Aorta (tissue), 5 donors: Measurements from ENCODE around the gene HJURP. TPM values are rescaled to one million over a fixed set of nuclear protein-coding genes. Genes with fewer than 3 reads are reported as not detected.

Source experiments
- ATAC-seq: fragments of 200-7000 bp; cut with Tn5 transposase; one replicate; pipeline ENCODE4 v1.9.1; 2022; ENCODE audit warnings: moderate library complexity; ENCODE audit not compliant: low FRiP score
- DNase-seq, 2 donors: peaks; one replicate each; pipeline ENCODE4 v3.0.0-alpha.2; 2020
- H3K27ac ChIP-seq, 2 donors: one replicate each; pipeline ENCODE4 v1.5.1; 2013; ENCODE audit warnings: low read length in 2 of 2, mild to moderate bottlenecking in 2 of 2, moderate library complexity in 2 of 2, control low read depth in 1 of 2, inconsistent platforms in 1 of 2, low read depth in 1 of 2
- H3K27me3 ChIP-seq, 2 donors: one replicate each; pipeline ENCODE4 v1.6.1; 2013; ENCODE audit warnings: control low read depth in 1 of 2, low read length in 1 of 2, mild to moderate bottlenecking in 1 of 2, moderate library complexity in 1 of 2; ENCODE audit not compliant: insufficient read depth in 2 of 2, control insufficient read depth in 1 of 2
- H3K36me3 ChIP-seq, 2 donors: one replicate each; pipeline ENCODE4 v1.6.1; 2013; ENCODE audit warnings: control low read depth in 1 of 2, low read length in 1 of 2, mild to moderate bottlenecking in 1 of 2; ENCODE audit not compliant: insufficient read depth in 2 of 2, control insufficient read depth in 1 of 2
- H3K4me1 ChIP-seq, 2 donors: one replicate each; pipeline ENCODE4 v1.6.1; 2013; ENCODE audit warnings: low read length in 2 of 2, control low read depth in 1 of 2, mild to moderate bottlenecking in 1 of 2, moderate library complexity in 1 of 2; ENCODE audit not compliant: insufficient read depth in 2 of 2, control insufficient read depth in 1 of 2
- H3K4me3 ChIP-seq, 2 donors: one replicate each; pipeline ENCODE4 v1.5.1; 2013; ENCODE audit warnings: low read length in 2 of 2, control low read depth in 1 of 2, mild to moderate bottlenecking in 1 of 2
- H3K9me3 ChIP-seq: one replicate; pipeline ENCODE4 v1.6.1; 2013; ENCODE audit warnings: mild to moderate bottlenecking, low read length; ENCODE audit not compliant: control insufficient read depth
- WGBS, 2 donors: extraction: QIAGEN DNeasy Blood & Tissue Kit; methylation state at CpG; one replicate each; pipeline ENCODE4 v1.1.7; 2013; 5-methylcytosine and 5-hydroxymethylcytosine counted together
- intact Hi-C, 2 donors: fragments of 100-400 bp; cut with DNase I; formaldehyde crosslinking; loops; one replicate each; pipeline versions ENCODE4 v1.14.2 to v1.15.0; 2022
- polyA plus RNA-seq, 2 donors: library from polyadenylated mRNA; stranded (reverse); fragments of 200-250 nt; gene quantifications; one replicate each; pipeline ENCODE4 v1.2.3, GENCODE V29; 2013
- total RNA-seq, 2 donors: library from RNA; stranded (reverse); fragmentation: NEBNext Ultra II Directional; extraction: Animal tissue kit (Norgen Biotek cat#: 25700); gene quantifications; one replicate each; pipeline ENCODE4 v1.2.1, GENCODE V29; 2021
- donor health status: healthy with polysubstance abuse.
- donor health status: Bipolar disorder and iron deficiency.
- donor health status: DM: no; HTN: no; CAD: no.
- donor health status: DM: no; HTN: no; CAD: no.
- donor health status: DM: yes; HTN: yes; CAD: no.

The HJURP gene
- total and polyA plus RNA-seq, 4 donors = 1.1 TPM; not detected in 2

DNA sequence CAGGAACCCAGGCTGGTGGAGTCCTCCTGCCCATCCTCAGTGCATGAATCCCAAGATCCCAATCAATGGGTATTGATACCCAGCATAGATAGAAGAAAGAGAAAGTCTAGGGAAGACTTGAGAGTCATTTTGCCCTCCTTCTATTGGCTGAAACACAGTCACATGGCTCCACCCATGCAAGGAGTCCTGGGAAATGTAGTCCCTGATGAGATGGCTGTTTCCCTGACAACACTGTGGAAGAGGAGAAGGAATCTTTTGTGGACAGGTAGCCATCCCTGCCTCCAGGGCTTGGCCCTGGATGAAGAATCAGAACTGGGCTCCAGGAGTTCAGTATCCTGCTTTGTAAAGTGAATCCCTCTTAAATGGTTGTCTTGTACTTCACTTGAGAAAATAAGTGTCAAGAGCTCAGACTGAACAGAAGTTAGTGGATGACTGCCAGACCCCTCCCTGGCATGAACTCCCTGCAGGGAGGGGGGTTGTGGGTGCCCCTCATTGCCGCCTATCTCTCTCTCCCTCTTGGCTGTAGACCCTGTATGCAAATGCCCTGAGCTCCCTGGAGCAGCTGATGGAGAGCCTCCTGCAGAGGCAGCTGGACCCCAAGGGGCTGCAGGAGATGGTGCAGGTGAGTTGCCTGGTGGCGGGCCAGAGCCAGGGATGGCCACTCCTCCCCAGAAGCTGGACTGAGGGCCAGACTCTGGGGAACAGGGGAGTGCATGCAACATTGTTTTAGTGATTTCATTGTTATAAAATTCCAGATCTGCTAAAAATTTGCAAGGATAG lies 40.1 kb downstream of the HJURP start:
- Histone ChIP-seq H3K27me3 (no peaks in the 10 kb centered on the region), H3K9me3 (no peaks in the 10 kb centered on the region), H3K4me3 (no peak overlapping the region), H3K27ac (no peak overlapping the region), H3K36me3 (no peaks in the 10 kb centered on the region), H3K4me1 (no peaks in the 10 kb centered on the region)
- peak in 1 of 2 donors; percentile 15 for DNase-seq
- intact Hi-C loops = no loop called here
- WGBS, 2 donors = 52 to 61% methylated on average over 2 of the region's 2 CpGs
- ATAC-seq = no peak

DNA sequence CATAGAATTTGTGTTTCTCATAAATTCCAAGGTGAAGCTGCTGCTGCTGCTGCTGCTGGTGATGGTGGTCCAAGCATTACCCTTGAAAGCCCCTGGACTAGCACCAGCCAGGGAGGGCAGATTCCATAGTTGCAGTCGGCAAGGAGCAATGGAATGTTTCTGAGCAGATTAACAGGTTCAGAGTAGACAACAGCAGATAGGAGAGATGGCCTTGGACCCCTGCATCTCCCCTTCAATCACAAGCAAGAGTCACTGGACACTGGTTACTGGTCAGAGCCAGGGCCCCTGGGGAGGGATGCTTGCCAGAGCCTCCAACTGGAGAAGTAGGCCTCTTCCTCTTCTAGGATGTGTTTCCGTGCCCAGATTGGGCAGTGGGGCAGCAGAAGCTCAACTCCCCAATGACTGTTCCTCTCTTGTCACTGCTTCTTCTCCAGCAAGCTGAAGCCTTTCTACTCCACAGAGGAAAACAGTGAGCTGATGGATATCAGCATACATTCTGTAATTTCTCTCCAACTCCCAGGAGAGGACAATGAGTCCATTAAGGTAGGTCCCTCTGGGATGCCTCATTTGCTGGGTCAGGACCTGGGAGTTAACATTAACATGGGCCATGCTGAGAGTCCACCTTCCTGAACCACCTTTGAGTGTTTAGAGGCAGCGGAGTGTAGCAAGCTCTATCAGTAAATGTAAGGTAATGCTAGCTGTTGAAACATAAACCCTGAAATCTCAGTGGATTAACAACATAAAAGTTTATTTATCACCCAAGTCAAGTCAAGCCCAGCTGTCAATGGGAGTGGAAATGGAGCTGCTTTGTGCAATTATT lies 40.9 kb downstream of the HJURP start:
- intact Hi-C loops = no loop called here
- Histone ChIP-seq H3K36me3 (no peaks in the 10 kb centered on the region), H3K27me3 (no peaks in the 10 kb centered on the region), H3K4me1 (no peaks in the 10 kb centered on the region), H3K9me3 (no peaks in the 10 kb centered on the region), H3K4me3 (no peak overlapping the region), H3K27ac (no peak overlapping the region)
- DNase-seq = peak; percentile 9 to 43
- ATAC-seq = no peak
- 62 to 64% methylated on average over 3 of the region's 3 CpGs for WGBS, 2 donors

DNA sequence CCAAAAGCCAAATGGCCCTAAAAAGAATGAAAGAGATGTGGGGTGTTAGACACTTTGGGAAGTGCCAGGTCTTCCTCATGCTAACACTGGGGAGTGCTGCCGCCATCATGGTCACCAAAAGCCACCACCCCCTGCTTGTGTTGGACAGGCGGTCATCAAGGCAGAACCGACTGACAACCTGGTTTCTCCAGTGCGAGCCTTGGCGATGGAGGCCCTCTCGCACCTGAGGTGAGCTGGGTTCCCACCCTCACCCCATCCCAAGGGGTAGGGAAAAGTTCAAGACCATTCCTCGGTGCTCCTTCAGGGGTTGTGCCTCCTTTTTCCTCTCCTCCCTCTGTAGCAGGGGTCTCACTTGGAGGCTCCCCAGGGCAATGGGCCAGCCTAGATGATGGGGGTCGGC lies 42.6 kb downstream of the HJURP start:
- ATAC-seq (no peak), DNase-seq (peak; percentile 23 to 25)
- intact Hi-C loops = no loop called here
- whole genome bisulfite sequencing, 2 donors = 91 to 95% methylated on average over 8 of the region's 8 CpGs
- H3K4me1 ChIP-seq = no peaks in the 10 kb centered on the region
- no peaks in the 10 kb centered on the region for H3K36me3 ChIP-seq
- no peaks in the 10 kb centered on the region for H3K9me3 ChIP-seq
- H3K27ac ChIP-seq = no peak overlapping the region
- H3K4me3 ChIP-seq = no peak overlapping the region
- no peaks in the 10 kb centered on the region for H3K27me3 ChIP-seq

DNA sequence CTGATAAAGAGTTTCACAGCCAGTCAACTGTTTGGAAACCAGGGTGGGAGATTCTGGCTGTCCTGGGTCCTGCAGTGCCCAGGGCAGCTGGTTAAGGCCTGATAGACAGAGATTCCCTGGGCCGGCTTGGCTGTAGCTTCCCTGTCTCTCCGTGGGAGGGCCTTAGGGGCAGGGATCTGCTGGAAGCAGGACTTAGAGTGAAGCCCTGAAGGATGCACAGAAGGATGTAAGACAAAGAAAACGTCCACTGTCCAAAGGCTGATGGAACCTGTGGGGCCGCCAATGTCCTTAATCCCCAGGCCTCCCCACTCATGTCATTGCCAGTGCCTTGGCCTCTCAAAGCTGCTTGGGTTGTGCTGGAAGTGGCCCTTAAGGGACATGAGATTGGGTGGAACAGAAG lies 43.2 kb downstream of the HJURP start:
- Histone ChIP-seq H3K27me3 (no peaks in the 10 kb centered on the region), H3K36me3 (no peaks in the 10 kb centered on the region), H3K9me3 (no peaks in the 10 kb centered on the region), H3K4me3 (no peak overlapping the region), H3K4me1 (no peaks in the 10 kb centered on the region), H3K27ac (no peak overlapping the region)
- DNase-seq (peak in 1 of 2 donors; percentile 34), ATAC-seq (no peak)
- intact Hi-C loops = no loop called here
- WGBS, 2 donors = 78 to 84% methylated on average over 4 of the region's 4 CpGs

DNA sequence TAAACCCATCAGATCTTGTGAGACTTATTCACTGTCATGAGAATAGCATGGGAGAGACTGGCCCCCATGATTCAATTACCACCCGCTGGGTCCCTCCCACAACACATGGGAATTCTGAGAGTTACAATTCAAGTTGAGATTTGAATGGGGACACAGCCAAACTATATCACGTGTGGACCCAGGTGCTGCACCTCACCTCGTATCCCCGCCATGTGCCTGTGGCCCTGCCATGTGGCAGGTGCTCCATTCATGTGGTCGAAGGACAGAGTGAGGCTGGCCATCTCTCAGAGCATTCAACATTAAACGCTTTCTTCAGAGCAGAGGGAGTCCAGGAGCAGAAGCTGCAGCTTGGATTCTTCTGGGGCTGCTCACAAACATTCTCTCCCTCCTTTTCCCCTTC lies 44.0 kb downstream of the HJURP start:
- ATAC-seq (no peak), DNase-seq (no peak)
- no peaks in the 10 kb centered on the region for H3K36me3 ChIP-seq
- H3K4me3 ChIP-seq = no peak overlapping the region
- WGBS, 2 donors = 84 to 88% methylated on average over 6 of the region's 6 CpGs
- no peaks in the 10 kb centered on the region for H3K4me1 ChIP-seq
- no peaks in the 10 kb centered on the region for H3K27me3 ChIP-seq
- no peak overlapping the region for H3K27ac ChIP-seq
- intact Hi-C loops = no loop called here
- H3K9me3 ChIP-seq = no peaks in the 10 kb centered on the region

DNA sequence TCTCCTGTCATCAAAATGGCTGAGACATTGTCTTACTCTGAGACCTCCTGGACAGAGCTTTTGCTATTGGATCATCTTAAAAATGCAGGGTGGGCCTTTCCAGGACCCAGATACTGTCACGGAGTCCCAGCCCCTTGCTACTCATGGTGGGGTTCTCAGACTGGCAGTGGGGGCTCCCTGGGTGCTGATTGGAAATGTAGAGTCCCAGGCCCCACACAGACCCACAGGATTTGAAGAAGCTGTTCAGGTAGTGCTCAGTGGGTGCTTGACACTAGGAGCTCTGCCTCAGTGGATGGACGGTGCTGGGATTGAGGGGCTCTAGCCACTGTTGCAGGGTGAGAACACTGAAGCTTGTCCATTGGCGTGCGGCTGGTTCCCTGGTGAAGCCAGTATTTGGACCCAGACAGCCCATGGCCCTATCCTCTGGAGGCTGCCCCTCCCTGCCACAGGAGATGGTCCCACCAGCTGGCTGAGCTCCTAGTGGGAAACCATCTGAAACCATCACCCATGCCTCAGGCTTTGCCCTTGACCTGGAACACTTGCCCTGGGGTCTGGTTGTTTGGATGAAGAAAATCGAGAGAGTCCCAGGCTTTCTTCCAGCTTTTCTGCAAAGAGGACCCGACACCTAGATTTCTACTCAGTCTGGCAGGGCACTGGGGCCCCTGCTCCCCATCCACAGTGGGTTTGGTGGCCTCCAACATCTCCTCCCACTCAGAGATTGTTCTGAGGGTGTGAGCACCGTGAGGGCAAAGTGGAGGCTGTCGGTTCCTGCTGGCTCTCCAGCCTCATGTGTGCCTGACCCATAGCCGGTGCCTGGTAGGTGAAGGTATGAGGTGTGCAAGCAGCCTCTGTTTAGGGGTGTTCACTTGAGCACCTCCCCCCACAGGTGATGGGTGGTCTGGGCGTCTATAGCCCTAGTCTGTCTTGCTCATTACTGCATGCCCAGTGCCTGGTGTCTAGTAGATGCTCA lies 46.1 kb downstream of the HJURP start:
- ATAC-seq = no peak
- 75 to 79% methylated on average over 10 of the region's 10 CpGs for WGBS, 2 donors
- no peak overlapping the region for H3K4me3 ChIP-seq
- DNase-seq = peak in 1 of 2 donors; percentile 55
- H3K9me3 ChIP-seq = no peaks in the 10 kb centered on the region
- intact Hi-C loops = no loop called here
- no peaks in the 10 kb centered on the region for H3K4me1 ChIP-seq
- no peaks in the 10 kb centered on the region for H3K36me3 ChIP-seq
- no peaks in the 10 kb centered on the region for H3K27me3 ChIP-seq
- H3K27ac ChIP-seq = no peak overlapping the region

DNA sequence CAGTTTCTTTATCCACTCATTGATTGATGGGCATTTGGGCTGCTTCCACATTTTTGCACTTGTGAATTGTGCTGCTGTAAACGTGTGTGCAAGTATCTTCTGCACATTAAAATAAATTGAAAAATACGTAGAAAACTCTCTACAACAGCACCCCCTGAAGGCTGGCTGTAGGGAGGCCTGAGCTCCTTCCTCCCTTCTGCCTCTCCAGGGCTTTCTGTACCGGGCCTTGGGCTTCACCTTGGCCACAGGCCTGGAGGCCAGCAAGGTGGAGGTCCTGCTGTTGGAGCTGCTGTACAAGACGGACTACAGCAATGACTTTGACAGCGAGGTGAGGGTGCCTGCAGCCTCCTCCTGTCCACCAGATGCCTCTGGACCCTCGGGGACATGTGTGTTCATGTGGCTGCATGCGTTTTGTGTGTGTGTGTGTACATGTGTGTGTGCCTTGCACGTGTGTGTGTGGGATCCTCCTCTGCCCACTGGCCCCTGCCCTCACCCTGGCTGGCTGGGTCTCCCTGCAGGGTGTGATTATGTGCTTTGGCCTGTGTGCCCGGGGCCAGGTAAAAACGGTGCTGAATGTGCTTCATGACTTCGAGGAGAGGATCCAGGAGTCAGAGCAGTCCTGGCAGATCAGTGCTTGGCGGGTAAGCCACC lies 47.0 kb downstream of the HJURP start:
- H3K27ac ChIP-seq = no peak overlapping the region
- no peaks in the 10 kb centered on the region for H3K36me3 ChIP-seq
- no peaks in the 10 kb centered on the region for H3K4me1 ChIP-seq
- 73 to 74% methylated on average over 12 of the region's 12 CpGs for WGBS, 2 donors
- peak; percentile 9 for ATAC-seq
- intact Hi-C loops = no loop called here
- no peaks in the 10 kb centered on the region for H3K9me3 ChIP-seq
- DNase-seq = peak in 1 of 2 donors; percentile 47
- no peak overlapping the region for H3K4me3 ChIP-seq
- no peaks in the 10 kb centered on the region for H3K27me3 ChIP-seq

DNA sequence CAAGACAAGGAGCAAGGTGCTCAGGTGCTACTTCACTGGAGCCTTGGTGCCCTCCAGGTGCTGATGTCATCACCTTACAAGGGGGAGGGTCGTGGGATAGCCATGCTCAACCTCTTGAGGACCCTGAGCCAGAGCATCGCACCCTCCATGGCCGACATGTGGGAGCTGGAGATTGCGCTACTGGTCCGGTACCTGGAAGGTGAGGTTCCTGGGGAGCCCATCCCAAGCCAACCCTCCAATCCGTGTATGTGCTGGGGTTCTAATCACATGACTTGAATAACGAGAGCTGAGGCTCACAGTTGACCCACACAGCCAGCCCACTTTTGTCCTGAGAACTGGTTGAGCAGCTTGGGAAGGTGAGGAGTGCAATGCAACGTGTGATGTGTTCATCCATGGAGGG lies 50.3 kb downstream of the HJURP start:
- Histone ChIP-seq H3K4me1 (no peaks in the 10 kb centered on the region), H3K9me3 (no peaks in the 10 kb centered on the region), H3K4me3 (no peak overlapping the region), H3K27me3 (no peaks in the 10 kb centered on the region), H3K36me3 (no peaks in the 10 kb centered on the region), H3K27ac (no peak overlapping the region)
- DNase-seq (peak in 1 of 2 donors; percentile 48), ATAC-seq (no peak)
- intact Hi-C loops = no loop called here
- 68 to 70% methylated on average over 8 of the region's 8 CpGs for WGBS, 2 donors
